Measurements from ENCODE around the gene GALM.
"Not testable (repeated sequence)": the region's sequence is repeated elsewhere in the genome, so short reads cannot be mapped to it uniquely, and the experiment has no call there.

Gene GALM

GRCh38 chr2:38660282-38660681 is 5.6 kb upstream of the GALM start:
- Histone ChIP-seq H3K9me3 (ENCODE audit: control insufficient read depth, insufficient read depth, low read depth, low read length) (no peaks in the 10 kb centered on the region), H3K4me1 (ENCODE audit: control insufficient read depth, insufficient read depth, low read length) (no peaks in the 10 kb centered on the region), H3K4me3 (ENCODE audit: low read depth, low read length) (no peak overlapping the region), H3K36me3 (ENCODE audit: control insufficient read depth, insufficient read depth, low read length) (no peaks in the 10 kb centered on the region), H3K27me3 (ENCODE audit: control insufficient read depth, insufficient read depth, low read length) (no peaks in the 10 kb centered on the region), H3K9ac (ENCODE audit: low read length) (no peak overlapping the region), H3K27ac (ENCODE audit: low read depth, low read length) (no peak overlapping the region)

GRCh38 chr2:38661306-38661705 is 4.6 kb upstream of the GALM start:
- no peaks in the 10 kb centered on the region for H3K4me1 ChIP-seq (ENCODE audit: control insufficient read depth, insufficient read depth, low read length)
- H3K27ac ChIP-seq (ENCODE audit: low read depth, low read length), result no peak overlapping the region
- no peak overlapping the region for H3K9ac ChIP-seq (ENCODE audit: low read length)
- H3K9me3 ChIP-seq (ENCODE audit: control insufficient read depth, insufficient read depth, low read depth, low read length), result no peaks in the 10 kb centered on the region
- no peak overlapping the region for H3K4me3 ChIP-seq (ENCODE audit: low read depth, low read length)
- no peaks in the 10 kb centered on the region for H3K36me3 ChIP-seq (ENCODE audit: control insufficient read depth, insufficient read depth, low read length)
- no peaks in the 10 kb centered on the region for H3K27me3 ChIP-seq (ENCODE audit: control insufficient read depth, insufficient read depth, low read length)

GRCh38 chr2:38666556-38666910 is 619 bp downstream of the GALM start:
- H3K27ac ChIP-seq (ENCODE audit: low read depth, low read length), result no peak overlapping the region
- H3K9me3 ChIP-seq (ENCODE audit: control insufficient read depth, insufficient read depth, low read depth, low read length), result no peaks in the 10 kb centered on the region
- H3K27me3 ChIP-seq (ENCODE audit: control insufficient read depth, insufficient read depth, low read length), result no peaks in the 10 kb centered on the region
- peak overlapping the region; percentile 69 for H3K4me3 ChIP-seq (ENCODE audit: low read depth, low read length)
- peak overlapping the region; percentile 62 for H3K9ac ChIP-seq (ENCODE audit: low read length)
- H3K36me3 ChIP-seq (ENCODE audit: control insufficient read depth, insufficient read depth, low read length), result no peaks in the 10 kb centered on the region
- H3K4me1 ChIP-seq (ENCODE audit: control insufficient read depth, insufficient read depth, low read length), result peaks cover 21% of the 10 kb centered on the region

- no peaks in the 10 kb centered on the region for H3K27me3 ChIP-seq (ENCODE audit: control insufficient read depth, insufficient read depth, low read length)
- H3K36me3 ChIP-seq (ENCODE audit: control insufficient read depth, insufficient read depth, low read length), result no peaks in the 10 kb centered on the region
- no peak overlapping the region for H3K9ac ChIP-seq (ENCODE audit: low read length)
- H3K27ac ChIP-seq (ENCODE audit: low read depth, low read length), result no peak overlapping the region
- H3K4me1 ChIP-seq (ENCODE audit: control insufficient read depth, insufficient read depth, low read length), result peaks cover 21% of the 10 kb centered on the region
- H3K9me3 ChIP-seq (ENCODE audit: control insufficient read depth, insufficient read depth, low read depth, low read length), result no peaks in the 10 kb centered on the region
- H3K4me3 ChIP-seq (ENCODE audit: low read depth, low read length), result no peak overlapping the region
Measured at GRCh38 chr2:38668092-38668491, 2.2 kb downstream of the GALM start.

- Histone ChIP-seq H3K36me3 (ENCODE audit: control insufficient read depth, insufficient read depth, low read length) (no peaks in the 10 kb centered on the region), H3K4me1 (ENCODE audit: control insufficient read depth, insufficient read depth, low read length) (peaks cover 21% of the 10 kb centered on the region), H3K4me3 (ENCODE audit: low read depth, low read length) (no peak overlapping the region), H3K9me3 (ENCODE audit: control insufficient read depth, insufficient read depth, low read depth, low read length) (no peaks in the 10 kb centered on the region), H3K9ac (ENCODE audit: low read length) (no peak overlapping the region), H3K27me3 (ENCODE audit: control insufficient read depth, insufficient read depth, low read length) (no peaks in the 10 kb centered on the region), H3K27ac (ENCODE audit: low read depth, low read length) (no peak overlapping the region)
Measured at GRCh38 chr2:38668779-38669479, 3.0 kb downstream of the GALM start.

- H3K4me1 ChIP-seq (ENCODE audit: control insufficient read depth, insufficient read depth, low read length), result peaks cover 21% of the 10 kb centered on the region
- peaks cover 6% of the 10 kb centered on the region for H3K36me3 ChIP-seq (ENCODE audit: control insufficient read depth, insufficient read depth, low read length)
- H3K9ac ChIP-seq (ENCODE audit: low read length), result no peak overlapping the region
- no peaks in the 10 kb centered on the region for H3K27me3 ChIP-seq (ENCODE audit: control insufficient read depth, insufficient read depth, low read length)
- H3K27ac ChIP-seq (ENCODE audit: low read depth, low read length), result no peak overlapping the region
- no peaks in the 10 kb centered on the region for H3K9me3 ChIP-seq (ENCODE audit: control insufficient read depth, insufficient read depth, low read depth, low read length)
- H3K4me3 ChIP-seq (ENCODE audit: low read depth, low read length), result no peak overlapping the region
Measured at GRCh38 chr2:38671303-38671702, 5.4 kb downstream of the GALM start.

- H3K36me3 ChIP-seq (ENCODE audit: control insufficient read depth, insufficient read depth, low read length), result peaks cover 10% of the 10 kb centered on the region
- H3K4me1 ChIP-seq (ENCODE audit: control insufficient read depth, insufficient read depth, low read length), result peaks cover 15% of the 10 kb centered on the region
- no peak overlapping the region for H3K27ac ChIP-seq (ENCODE audit: low read depth, low read length)
- H3K27me3 ChIP-seq (ENCODE audit: control insufficient read depth, insufficient read depth, low read length), result no peaks in the 10 kb centered on the region
- H3K9ac ChIP-seq (ENCODE audit: low read length), result no peak overlapping the region
- H3K4me3 ChIP-seq (ENCODE audit: low read depth, low read length), result no peak overlapping the region
- H3K9me3 ChIP-seq (ENCODE audit: control insufficient read depth, insufficient read depth, low read depth, low read length), result no peaks in the 10 kb centered on the region
Measured at GRCh38 chr2:38671946-38672345, 6.0 kb downstream of the GALM start.

- H3K27ac ChIP-seq (ENCODE audit: low read depth, low read length), result no peak overlapping the region
- H3K4me1 ChIP-seq (ENCODE audit: control insufficient read depth, insufficient read depth, low read length), result peaks cover 13% of the 10 kb centered on the region
- H3K4me3 ChIP-seq (ENCODE audit: low read depth, low read length), result no peak overlapping the region
- no peak overlapping the region for H3K9ac ChIP-seq (ENCODE audit: low read length)
- H3K9me3 ChIP-seq (ENCODE audit: control insufficient read depth, insufficient read depth, low read depth, low read length), result no peaks in the 10 kb centered on the region
- peaks cover 16% of the 10 kb centered on the region for H3K36me3 ChIP-seq (ENCODE audit: control insufficient read depth, insufficient read depth, low read length)
- no peaks in the 10 kb centered on the region for H3K27me3 ChIP-seq (ENCODE audit: control insufficient read depth, insufficient read depth, low read length)
Measured at GRCh38 chr2:38672445-38673391, 6.8 kb downstream of the GALM start.

- Histone ChIP-seq H3K27me3 (ENCODE audit: control insufficient read depth, insufficient read depth, low read length) (no peaks in the 10 kb centered on the region), H3K9ac (ENCODE audit: low read length) (no peak overlapping the region), H3K36me3 (ENCODE audit: control insufficient read depth, insufficient read depth, low read length) (peaks cover 31% of the 10 kb centered on the region), H3K4me1 (ENCODE audit: control insufficient read depth, insufficient read depth, low read length) (no peaks in the 10 kb centered on the region), H3K9me3 (ENCODE audit: control insufficient read depth, insufficient read depth, low read depth, low read length) (no peaks in the 10 kb centered on the region), H3K27ac (ENCODE audit: low read depth, low read length) (no peak overlapping the region), H3K4me3 (ENCODE audit: low read depth, low read length) (no peak overlapping the region)
Measured at GRCh38 chr2:38676681-38677080, 10.8 kb downstream of the GALM start.

GRCh38 chr2:38680868-38681267 is 15.0 kb downstream of the GALM start:
- H3K4me1 ChIP-seq (ENCODE audit: control insufficient read depth, insufficient read depth, low read length); H3K27me3 ChIP-seq (ENCODE audit: control insufficient read depth, insufficient read depth, low read length); H3K9me3 ChIP-seq (ENCODE audit: control insufficient read depth, insufficient read depth, low read depth, low read length); H3K4me3 ChIP-seq (ENCODE audit: low read depth, low read length); H3K9ac ChIP-seq (ENCODE audit: low read length); H3K27ac ChIP-seq (ENCODE audit: low read depth, low read length): not testable (repeated sequence)
- peaks cover 36% of the 10 kb centered on the region for H3K36me3 ChIP-seq (ENCODE audit: control insufficient read depth, insufficient read depth, low read length)

GRCh38 chr2:38682008-38682575 is 16.2 kb downstream of the GALM start:
- no peak overlapping the region for H3K27ac ChIP-seq (ENCODE audit: low read depth, low read length)

More at GRCh38 chr2:38682008-38682575, 16.2 kb downstream of the GALM start:
- Histone ChIP-seq H3K9ac (ENCODE audit: low read length) (no peak overlapping the region), H3K27me3 (ENCODE audit: control insufficient read depth, insufficient read depth, low read length) (no peaks in the 10 kb centered on the region), H3K9me3 (ENCODE audit: control insufficient read depth, insufficient read depth, low read depth, low read length) (no peaks in the 10 kb centered on the region), H3K4me1 (ENCODE audit: control insufficient read depth, insufficient read depth, low read length) (no peaks in the 10 kb centered on the region), H3K36me3 (ENCODE audit: control insufficient read depth, insufficient read depth, low read length) (peaks cover 29% of the 10 kb centered on the region), H3K4me3 (ENCODE audit: low read depth, low read length) (no peak overlapping the region)

All from HUES6 (cell line).